Right cardiac atrium (tissue), 5 donors: ENCODE results near the gene CHCHD1. TPM values are rescaled to one million over a fixed set of nuclear protein-coding genes. Genes with fewer than 3 reads are reported as not detected.

Source experiments
- ATAC-seq, 2 donors: fragments of 200-7000 bp; cut with Tn5 transposase; one replicate each; pipeline versions ENCODE4 v1.8.0 to v1.9.1; 2020; ENCODE audit warnings: moderate library complexity in 2 of 2, mild to moderate bottlenecking in 1 of 2
- DNase-seq, 3 donors: peaks; one replicate each; pipeline ENCODE4 v3.0.0-alpha.2; 2020
- H3K27ac ChIP-seq: one replicate; pipeline ENCODE4 v1.5.1; 2013; ENCODE audit warnings: mild to moderate bottlenecking, low read length, control low read depth, moderate library complexity
- H3K27me3 ChIP-seq: one replicate; pipeline ENCODE4 v1.6.1; 2013; ENCODE audit not compliant: control insufficient read depth, insufficient read depth
- H3K4me1 ChIP-seq: one replicate; pipeline ENCODE4 v1.6.1; 2013; ENCODE audit warnings: low read length; ENCODE audit not compliant: control insufficient read depth, insufficient read depth
- H3K4me3 ChIP-seq: one replicate; pipeline ENCODE4 v1.5.1; 2013; ENCODE audit warnings: low read length, control low read depth
- H3K9me3 ChIP-seq: one replicate; pipeline ENCODE4 v1.6.1; 2013; ENCODE audit warnings: low read length; ENCODE audit not compliant: control insufficient read depth
- WGBS: extraction: QIAGEN DNeasy Blood & Tissue Kit; methylation state at CpG from one replicate; pipeline ENCODE4 v1.1.7; 2013; 5-methylcytosine and 5-hydroxymethylcytosine counted together
- intact Hi-C, 4 donors: fragments of 100-400 bp; cut with DNase I; formaldehyde crosslinking; loops; one replicate each; pipeline versions ENCODE4 v1.11.0 to v1.14.0; 2022 to 2023
- polyA plus RNA-seq: library from polyadenylated mRNA; stranded (reverse); fragments of 200-250 nt; gene quantifications from one replicate; pipeline ENCODE4 v1.2.3, GENCODE V29; 2013
- total RNA-seq, 4 donors: library from RNA; stranded (reverse); fragmentation: NEBNext Ultra II Directional; extraction: Animal tissue kit (Norgen Biotek cat#: 25700); gene quantifications; one replicate each; pipeline ENCODE4 v1.2.1, GENCODE V29; 2021
- donor health status: healthy with polysubstance abuse.
- donor health status: DM: no; HTN: yes; CAD: no.
- donor health status: DM: no; HTN: no; CAD: no.
- donor health status: DM: no; HTN: yes; CAD: no; lungs with severe emphysema.
- donor health status: DM: yes; HTN: yes; CAD: no.

CHCHD1 gene
- total and polyA plus RNA-seq, 5 donors, result 20.6 to 76.8 (median 23.8) TPM

DNA sequence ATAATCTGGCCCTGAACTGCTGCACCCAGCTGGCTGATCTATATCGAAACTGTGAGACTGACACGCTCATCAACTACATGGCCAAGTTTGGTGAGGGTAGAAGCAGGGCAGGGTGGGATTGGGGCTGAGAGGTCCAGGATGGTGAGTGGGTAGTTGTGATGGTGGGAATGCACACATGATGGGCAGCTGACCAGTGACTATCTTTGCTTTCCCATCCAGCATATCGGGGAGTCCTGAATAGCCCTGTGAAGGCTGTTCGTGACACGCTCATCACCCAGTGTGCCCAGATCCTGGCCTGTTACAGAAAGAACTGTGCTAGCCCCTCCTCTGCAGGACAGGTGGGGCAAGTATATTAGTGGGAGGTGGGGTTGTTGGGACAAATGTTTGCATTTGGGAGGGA lies 12.5 kb upstream of the CHCHD1 start:
- Histone ChIP-seq H3K9me3 (no peaks in the 10 kb centered on the region), H3K4me3 (no peak overlapping the region), H3K27ac (no peak overlapping the region), H3K27me3 (no peaks in the 10 kb centered on the region), H3K4me1 (peaks cover 2% of the 10 kb centered on the region)
- intact Hi-C loops, result no loop called here
- no peak for ATAC-seq
- WGBS, result 92% methylated on average over 5 of the region's 5 CpGs
- DNase-seq, result no peak

DNA sequence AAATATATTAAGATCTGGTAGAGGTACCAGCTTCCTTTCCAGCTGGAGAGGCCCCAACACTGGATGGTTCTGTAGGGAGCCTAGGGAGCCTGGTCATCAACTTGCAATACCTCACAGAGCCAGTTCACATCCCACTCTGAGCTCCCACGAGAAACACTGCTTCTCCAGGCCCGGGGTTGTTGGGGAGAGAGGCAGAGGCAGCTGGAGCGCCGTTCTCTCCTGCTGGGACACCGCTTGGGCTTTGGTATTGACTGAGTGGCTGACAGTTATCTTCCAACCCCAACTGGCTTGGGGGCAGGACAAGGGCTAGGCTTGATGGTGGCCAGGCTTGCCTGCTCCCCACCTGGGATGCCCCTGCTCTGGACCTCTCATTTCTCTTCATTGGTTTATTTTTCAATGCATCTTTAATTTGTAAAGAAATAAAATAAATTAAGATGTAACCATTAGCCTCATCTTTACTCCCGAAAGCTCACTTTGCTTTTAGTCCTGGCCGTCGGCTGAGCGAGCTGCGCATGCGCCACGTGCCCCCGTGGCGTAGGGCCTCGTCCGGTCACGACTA lies 10.0 kb upstream of the CHCHD1 start:
- H3K27me3 ChIP-seq, result no peaks in the 10 kb centered on the region
- WGBS, result 13% methylated on average over 17 of the region's 17 CpGs
- H3K4me1 ChIP-seq, result peaks cover 9% of the 10 kb centered on the region
- intact Hi-C loops, result no loop called here
- DNase-seq (peak; percentile 94 to 98 (median 97)), ATAC-seq (peak; percentile 17 to 22)
- no peaks in the 10 kb centered on the region for H3K9me3 ChIP-seq
- peak overlapping the region; percentile 67 for H3K4me3 ChIP-seq
- H3K27ac ChIP-seq, result peak overlapping the region; percentile 96

DNA sequence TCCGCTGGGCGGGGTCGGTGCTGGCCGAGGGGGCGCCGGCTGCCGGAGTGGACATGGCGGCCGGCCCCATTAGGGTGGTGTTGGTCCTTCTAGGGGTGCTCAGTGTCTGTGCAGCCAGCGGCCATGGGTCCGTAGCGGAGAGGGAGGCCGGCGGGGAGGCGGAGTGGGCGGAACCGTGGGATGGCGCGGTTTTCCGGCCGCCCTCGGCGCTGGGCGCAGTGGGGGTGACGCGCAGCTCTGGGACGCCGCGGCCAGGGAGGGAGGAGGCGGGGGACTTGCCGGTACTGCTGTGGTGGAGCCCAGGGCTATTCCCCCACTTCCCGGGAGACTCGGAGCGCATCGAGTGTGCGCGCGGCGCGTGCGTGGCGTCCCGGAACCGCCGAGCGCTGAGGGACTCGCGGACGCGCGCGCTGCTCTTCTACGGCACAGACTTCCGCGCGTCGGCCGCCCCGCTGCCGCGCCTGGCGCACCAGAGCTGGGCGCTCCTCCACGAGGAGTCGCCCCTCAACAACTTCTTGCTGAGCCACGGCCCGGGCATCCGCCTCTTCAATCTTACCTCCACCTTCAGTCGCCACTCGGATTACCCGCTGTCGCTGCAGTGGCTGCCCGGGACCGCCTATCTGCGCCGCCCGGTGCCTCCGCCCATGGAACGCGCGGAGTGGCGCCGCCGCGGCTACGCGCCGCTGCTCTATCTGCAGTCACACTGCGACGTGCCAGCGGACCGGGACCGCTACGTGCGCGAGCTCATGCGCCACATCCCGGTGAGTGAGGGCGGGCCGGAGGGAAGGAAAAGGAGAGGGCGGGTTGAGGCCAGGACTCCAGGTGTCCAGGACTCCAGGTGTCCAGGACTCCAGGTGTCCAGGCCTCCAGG lies 9.3 kb upstream of the CHCHD1 start:
- H3K9me3 ChIP-seq, result no peaks in the 10 kb centered on the region
- intact Hi-C loops, result no loop called here
- H3K27me3 ChIP-seq, result no peaks in the 10 kb centered on the region
- H3K4me1 ChIP-seq, result peaks cover 9% of the 10 kb centered on the region
- DNase-seq (peak; percentile 87 to 94 (median 93)), ATAC-seq (peak; percentile 87 to 88)
- peak overlapping the region; percentile 96 for H3K27ac ChIP-seq
- WGBS, result under 1% methylated on average over 101 of the region's 101 CpGs
- H3K4me3 ChIP-seq, result peak overlapping the region; percentile 67

DNA sequence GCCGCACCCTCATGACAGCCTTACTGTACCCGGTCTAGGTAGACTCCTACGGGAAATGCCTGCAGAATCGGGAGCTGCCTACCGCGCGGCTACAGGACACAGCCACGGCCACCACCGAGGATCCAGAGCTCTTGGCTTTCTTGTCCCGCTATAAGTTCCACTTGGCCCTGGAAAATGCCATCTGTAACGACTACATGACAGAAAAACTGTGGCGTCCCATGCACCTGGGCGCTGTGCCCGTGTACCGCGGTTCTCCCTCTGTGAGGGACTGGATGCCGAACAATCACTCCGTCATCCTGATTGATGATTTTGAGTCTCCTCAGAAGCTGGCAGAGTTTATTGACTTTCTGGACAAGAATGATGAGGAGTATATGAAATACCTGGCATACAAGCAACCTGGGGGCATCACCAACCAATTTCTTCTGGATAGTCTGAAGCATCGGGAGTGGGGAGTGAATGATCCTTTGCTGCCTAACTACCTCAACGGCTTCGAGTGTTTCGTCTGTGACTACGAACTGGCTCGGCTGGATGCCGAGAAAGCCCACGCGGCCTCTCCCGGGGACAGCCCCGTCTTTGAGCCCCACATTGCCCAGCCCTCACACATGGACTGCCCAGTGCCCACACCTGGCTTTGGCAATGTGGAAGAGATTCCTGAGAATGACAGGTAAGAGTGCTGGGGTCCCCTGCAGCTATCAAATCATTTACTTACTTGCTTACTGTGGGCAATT lies 8.5 kb upstream of the CHCHD1 start:
- WGBS, result 1% methylated on average over 29 of the region's 29 CpGs
- Histone ChIP-seq H3K9me3 (no peaks in the 10 kb centered on the region), H3K4me1 (peaks cover 9% of the 10 kb centered on the region), H3K27me3 (no peaks in the 10 kb centered on the region), H3K4me3 (peak overlapping the region; percentile 67), H3K27ac (peak overlapping the region; percentile 96)
- intact Hi-C loops, result no loop called here
- DNase-seq (peak in 2 of 3 donors; percentile 64 to 65), ATAC-seq (no peak)

DNA sequence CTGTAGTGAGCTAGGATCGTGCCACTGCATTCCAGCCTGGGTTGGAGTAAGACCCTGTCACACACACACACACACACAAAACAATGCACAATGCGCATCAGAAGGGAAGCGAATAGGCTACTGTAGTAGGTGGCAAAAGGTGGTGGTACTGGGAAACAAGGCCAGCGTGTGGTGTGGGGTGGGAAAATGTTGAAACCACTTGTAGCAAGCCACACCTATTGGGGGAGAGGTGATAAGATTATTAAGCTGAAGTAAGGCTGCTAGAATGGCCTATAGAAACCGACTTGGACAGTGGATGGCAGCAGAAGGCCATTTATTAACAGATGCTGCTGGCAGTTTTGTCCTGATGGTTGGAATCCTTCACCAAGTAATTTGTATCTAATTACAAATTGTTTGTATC lies 7.2 kb upstream of the CHCHD1 start:
- WGBS, result 17% methylated on average over 5 of the region's 5 CpGs
- Histone ChIP-seq H3K4me3 (peak overlapping the region; percentile 67), H3K9me3 (no peaks in the 10 kb centered on the region), H3K27me3 (no peaks in the 10 kb centered on the region), H3K27ac (peak overlapping the region; percentile 56), H3K4me1 (peaks cover 9% of the 10 kb centered on the region)
- intact Hi-C loops, result no loop called here
- DNase-seq (no peak), ATAC-seq (no peak)

DNA sequence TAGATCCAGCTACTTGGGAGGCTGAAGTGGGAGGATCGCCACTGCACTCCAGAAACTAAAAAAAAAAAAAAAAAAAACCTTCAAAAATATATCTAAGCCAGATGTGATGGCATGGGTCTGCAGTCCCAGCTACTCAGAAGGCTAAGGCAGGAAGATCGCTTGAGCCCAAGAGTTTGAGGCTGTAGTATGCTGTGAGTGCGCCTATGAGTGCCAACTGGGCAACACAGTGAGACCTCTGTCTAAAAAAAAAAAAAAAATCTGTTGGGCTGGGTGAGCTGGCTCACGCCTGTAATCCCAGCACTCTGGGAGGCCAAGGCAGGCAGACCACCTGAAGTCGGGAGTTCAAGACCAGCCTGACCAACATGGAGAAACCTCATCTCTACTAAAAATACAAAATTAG lies 2.8 kb upstream of the CHCHD1 start:
- no peaks in the 10 kb centered on the region for H3K9me3 ChIP-seq
- peaks cover 10% of the 10 kb centered on the region for H3K4me1 ChIP-seq
- no peak for DNase-seq
- no peak for ATAC-seq
- no peaks in the 10 kb centered on the region for H3K27me3 ChIP-seq
- no peak overlapping the region for H3K27ac ChIP-seq
- intact Hi-C loops, result no loop called here
- no peak overlapping the region for H3K4me3 ChIP-seq
- WGBS, result 90% methylated on average over 5 of the region's 5 CpGs

DNA sequence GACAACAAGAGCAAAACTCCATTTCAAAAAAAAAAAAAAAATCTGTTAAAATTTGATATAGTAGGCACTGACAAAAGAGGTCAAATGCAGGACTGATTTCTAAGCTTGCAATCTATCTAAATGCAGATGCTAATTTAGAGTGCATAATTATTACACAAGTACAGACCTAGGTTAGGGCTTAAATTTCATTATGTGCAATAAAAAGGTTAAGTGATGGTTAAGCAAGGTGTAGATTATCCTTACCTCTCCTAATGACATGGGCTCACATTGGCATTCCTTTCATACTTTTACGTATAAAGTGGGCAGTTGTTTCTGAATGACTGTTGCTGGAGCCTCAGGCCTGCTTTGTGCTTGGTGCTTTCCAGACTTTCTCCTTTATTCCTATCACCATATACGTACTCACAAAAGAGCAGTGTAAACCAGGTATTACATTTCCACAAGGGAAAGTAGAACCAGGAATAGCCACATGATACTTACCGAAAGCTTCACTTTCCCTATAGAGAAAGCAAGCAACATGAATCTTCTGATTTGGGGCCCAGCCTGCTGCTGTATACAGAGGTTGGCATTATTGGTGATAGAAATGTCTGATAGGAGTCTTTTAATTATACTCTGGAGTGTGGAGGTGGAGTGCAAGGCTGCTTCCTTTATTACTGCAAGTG lies 2.2 kb upstream of the CHCHD1 start:
- no peak overlapping the region for H3K27ac ChIP-seq
- ATAC-seq, result no peak
- 70% methylated on average over 3 of the region's 3 CpGs for WGBS
- H3K4me3 ChIP-seq, result no peak overlapping the region
- DNase-seq, result no peak
- no peaks in the 10 kb centered on the region for H3K27me3 ChIP-seq
- intact Hi-C loops, result no loop called here
- H3K4me1 ChIP-seq, result peaks cover 7% of the 10 kb centered on the region
- H3K9me3 ChIP-seq, result no peaks in the 10 kb centered on the region

DNA sequence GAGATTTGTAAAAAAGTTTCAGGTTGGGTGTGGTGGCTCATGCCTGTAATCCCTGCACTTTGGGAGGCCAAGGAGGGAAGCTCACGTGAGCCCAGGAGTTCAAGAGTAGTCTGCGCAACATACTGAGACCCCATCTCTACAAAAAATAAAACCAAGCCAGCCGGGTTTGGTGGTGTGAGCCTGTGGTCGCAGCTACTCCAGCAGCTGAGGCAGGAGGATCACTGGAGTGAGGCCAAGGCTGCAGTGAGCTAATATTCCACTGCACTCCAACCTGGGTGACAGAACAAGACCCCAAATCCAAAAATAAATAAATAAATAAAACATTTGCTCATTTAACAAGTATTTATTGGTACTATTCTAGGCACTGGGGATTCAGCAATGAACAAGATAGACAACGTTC lies 1.5 kb upstream of the CHCHD1 start:
- no peaks in the 10 kb centered on the region for H3K27me3 ChIP-seq
- no peak overlapping the region for H3K4me3 ChIP-seq
- intact Hi-C loops, result no loop called here
- DNase-seq (no peak), ATAC-seq (no peak)
- no peaks in the 10 kb centered on the region for H3K9me3 ChIP-seq
- 78% methylated on average over 5 of the region's 5 CpGs for WGBS
- peaks cover 5% of the 10 kb centered on the region for H3K4me1 ChIP-seq
- no peak overlapping the region for H3K27ac ChIP-seq

DNA sequence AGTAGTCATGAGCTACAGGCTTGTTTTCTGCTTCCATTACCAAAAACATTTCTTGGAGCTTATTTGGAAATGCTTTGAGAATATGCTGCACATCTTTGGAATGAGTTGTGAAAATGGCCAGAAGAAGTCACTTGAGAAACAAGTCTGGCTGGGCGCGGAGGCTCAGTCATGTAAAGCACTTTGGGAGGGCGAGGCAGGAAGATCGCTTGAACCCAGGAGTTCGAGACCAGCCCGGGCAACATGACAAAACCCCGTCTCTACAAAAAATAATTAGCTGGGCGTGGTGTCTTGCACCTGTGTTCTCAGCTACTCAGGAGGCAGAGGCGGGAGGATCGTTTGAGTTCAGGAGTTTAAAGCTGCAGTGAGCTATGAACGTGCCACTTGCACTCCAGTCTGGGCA lies 882 bp upstream of the CHCHD1 start:
- DNase-seq, result no peak
- no peak for ATAC-seq
- Histone ChIP-seq H3K9me3 (no peaks in the 10 kb centered on the region), H3K4me1 (peaks cover 3% of the 10 kb centered on the region), H3K27me3 (no peaks in the 10 kb centered on the region), H3K27ac (no peak overlapping the region), H3K4me3 (peak overlapping the region; percentile 82)
- intact Hi-C loops, result no loop called here
- WGBS, result 31% methylated on average over 11 of the region's 11 CpGs

DNA sequence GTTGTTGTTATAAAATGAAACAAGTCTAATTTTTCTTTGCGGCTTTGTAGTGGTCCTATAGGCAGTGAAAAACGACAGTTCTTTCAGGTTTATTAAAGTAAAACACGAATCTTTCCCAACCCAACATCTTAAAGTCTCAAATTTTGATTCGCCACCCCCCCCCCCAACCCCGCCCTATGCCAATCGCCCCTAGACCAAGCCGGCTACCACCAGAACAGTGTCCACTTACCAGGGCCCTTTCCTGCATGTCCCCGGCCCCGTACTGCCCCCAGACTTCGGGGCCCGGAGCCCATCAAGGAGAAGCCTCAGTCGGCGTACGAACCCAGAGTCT lies 335 bp upstream of the CHCHD1 start:
- H3K27ac ChIP-seq, result peak overlapping the region; percentile 90
- H3K27me3 ChIP-seq, result no peaks in the 10 kb centered on the region
- peaks cover 3% of the 10 kb centered on the region for H3K4me1 ChIP-seq
- H3K9me3 ChIP-seq, result no peaks in the 10 kb centered on the region
- ATAC-seq, result no peak
- intact Hi-C loops, result no loop called here
- peak overlapping the region; percentile 82 for H3K4me3 ChIP-seq
- no peak for DNase-seq
- WGBS, result under 1% methylated on average over 14 of the region's 14 CpGs

DNA sequence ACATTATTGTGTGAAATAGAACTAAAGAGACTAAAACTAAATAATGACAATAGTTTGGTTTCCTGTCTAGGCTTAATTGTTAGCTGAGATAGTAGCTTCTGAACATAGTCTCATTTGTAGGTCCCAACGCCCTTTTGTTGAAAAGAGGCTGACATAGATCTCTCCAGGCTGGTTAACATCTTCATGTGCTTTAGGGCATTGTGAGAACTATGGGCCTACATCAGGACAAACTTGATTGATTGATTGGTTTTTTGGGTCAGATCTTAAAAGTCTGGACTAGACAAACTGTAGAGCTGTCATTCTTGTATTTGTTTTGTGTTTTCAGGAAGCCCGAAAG lies 869 bp downstream of the CHCHD1 start:
- no peak overlapping the region for H3K27ac ChIP-seq
- DNase-seq (no peak), ATAC-seq (no peak)
- WGBS, result 44% methylated on average over 2 of the region's 2 CpGs
- intact Hi-C loops, result no loop called here
- peaks cover 3% of the 10 kb centered on the region for H3K4me1 ChIP-seq
- H3K4me3 ChIP-seq, result peak overlapping the region; percentile 82
- no peaks in the 10 kb centered on the region for H3K27me3 ChIP-seq
- no peaks in the 10 kb centered on the region for H3K9me3 ChIP-seq
